Measurements from ENCODE around the gene SCIN. TPM values are rescaled to one million over a fixed set of nuclear protein-coding genes. Genes with fewer than 3 reads are reported as not detected.
A peak's percentile ranks its signal among the peaks of the same experiment; 100 is the strongest.

Gene SCIN
- total RNA-seq, 4 donors from 2014 or later, result 9.1 to 257 (median 208) TPM

- TF ChIP-seq CTCF (IDR thresholded peaks at IDR 0.05), result peak in 1 of 6 experiments; percentile 7
- TF ChIP-seq POLR2A (IDR thresholded peaks at IDR 0.05), result no peak
- H3K36me3 ChIP-seq, result no peaks in the 10 kb centered on the region
- DNase-seq, result peak in 2 of 3 donors; percentile 58 to 61
- peak overlapping the region; percentile 31 to 61 (median 48) for H3K4me3 ChIP-seq
- H3K27me3 ChIP-seq, result no peaks in the 10 kb centered on the region
- H3K9me3 ChIP-seq, result no peaks in the 10 kb centered on the region
- H3K4me1 ChIP-seq, result peaks cover 0 to under 1% (median 0%) of the 10 kb centered on the region in 4 donors
- peak overlapping the region in 3 of 4 donors; percentile 64 to 89 (median 88) for H3K27ac ChIP-seq
Measured at GRCh38 chr7:12570168-12570533, 369 bp upstream of the SCIN start.

- TF ChIP-seq CTCF (IDR thresholded peaks at IDR 0.05) (no peak), POLR2A (IDR thresholded peaks at IDR 0.05) (no peak)
- peak overlapping the region in 3 of 4 donors; percentile 40 to 61 (median 56) for H3K4me3 ChIP-seq
Measured at GRCh38 chr7:12571691-12572090, 1.2 kb downstream of the SCIN start.

GRCh38 chr7:12572941-12573575 lies 2.5 kb downstream of the SCIN start:
- H3K9me3 ChIP-seq, result no peaks in the 10 kb centered on the region
- peaks cover 0 to 6% (median 0%) of the 10 kb centered on the region in 3 donors for H3K36me3 ChIP-seq
- no peaks in the 10 kb centered on the region for H3K4me1 ChIP-seq
- H3K4me3 ChIP-seq, result peak overlapping the region in 2 of 4 donors; percentile 56 to 61
- no peak for DNase-seq
- no peaks in the 10 kb centered on the region for H3K27me3 ChIP-seq
- TF ChIP-seq CTCF (IDR thresholded peaks at IDR 0.05), result no peak
- no peak overlapping the region for H3K27ac ChIP-seq

More at GRCh38 chr7:12571691-12572090, 1.2 kb downstream of the SCIN start:
- H3K27me3 ChIP-seq, result no peaks in the 10 kb centered on the region
- H3K9me3 ChIP-seq, result no peaks in the 10 kb centered on the region
- H3K4me1 ChIP-seq, result no peaks in the 10 kb centered on the region
- H3K27ac ChIP-seq, result peak overlapping the region in 3 of 4 donors; percentile 64 to 89 (median 88)
- DNase-seq, result no peak
- H3K36me3 ChIP-seq, result no peaks in the 10 kb centered on the region

GRCh38 chr7:12573885-12574284 lies 3.4 kb downstream of the SCIN start:
- peaks cover 0 to 6% (median 0%) of the 10 kb centered on the region in 3 donors for H3K36me3 ChIP-seq
- no peaks in the 10 kb centered on the region for H3K4me1 ChIP-seq
- H3K9me3 ChIP-seq, result no peaks in the 10 kb centered on the region
- peak overlapping the region in 2 of 4 donors; percentile 56 to 61 for H3K4me3 ChIP-seq
- H3K27me3 ChIP-seq, result no peaks in the 10 kb centered on the region
- TF ChIP-seq POLR2A (IDR thresholded peaks at IDR 0.05), result no peak
- no peak for DNase-seq
- H3K27ac ChIP-seq, result no peak overlapping the region

- TF ChIP-seq CTCF (IDR thresholded peaks at IDR 0.05), result no peak
- TF ChIP-seq POLR2A (IDR thresholded peaks at IDR 0.05), result no peak
Measured at GRCh38 chr7:12578930-12579640, 8.6 kb downstream of the SCIN start.

GRCh38 chr7:12581897-12582296 lies 11.4 kb downstream of the SCIN start:
- peaks cover 0 to 12% (median 1%) of the 10 kb centered on the region in 3 donors for H3K36me3 ChIP-seq
- peaks cover 0 to 18% (median 2%) of the 10 kb centered on the region in 4 donors for H3K4me1 ChIP-seq
- no peaks in the 10 kb centered on the region for H3K27me3 ChIP-seq
- TF ChIP-seq POLR2A (IDR thresholded peaks at IDR 0.05) (no peak), CTCF (IDR thresholded peaks at IDR 0.05) (no peak)
- no peak overlapping the region for H3K4me3 ChIP-seq
- no peaks in the 10 kb centered on the region for H3K9me3 ChIP-seq
- peak overlapping the region in 2 of 4 donors; percentile 24 to 76 for H3K27ac ChIP-seq
- no peak for DNase-seq

More at GRCh38 chr7:12578930-12579640, 8.6 kb downstream of the SCIN start:
- Histone ChIP-seq H3K9me3 (no peaks in the 10 kb centered on the region), H3K27me3 (no peaks in the 10 kb centered on the region), H3K36me3 (peaks cover 0 to 12% (median 0%) of the 10 kb centered on the region in 3 donors), H3K4me3 (no peak overlapping the region), H3K4me1 (peaks cover 0 to 13% (median 0%) of the 10 kb centered on the region in 4 donors), H3K27ac (no peak overlapping the region)
- DNase-seq, result no peak

Measured in Peyer's patch (tissue), 4 donors.